Esophagus muscularis mucosa (tissue), 4 donors: ENCODE measurements around the gene ME3.

Experiments used
- EP300 ChIP-seq: sonication (generic); formaldehyde crosslinking; IDR thresholded peaks from one replicate; pipeline ENCODE4 v1.6.1; 2017; ENCODE audit warnings: antibody characterized with exemption
- POLR2A ChIP-seq: fragments of 450-650 bp; IDR thresholded peaks from one replicate; pipeline ENCODE4 v1.6.1; 2017; ENCODE audit warnings: antibody characterized with exemption, moderate library complexity, mild to moderate bottlenecking, low read depth
- POLR2AphosphoS5 ChIP-seq, 2 donors: sonication (generic); formaldehyde crosslinking; IDR thresholded peaks; one replicate each; pipeline ENCODE4 v1.6.1; 2017; ENCODE audit warnings: antibody characterized with exemption in 2 of 2
- TF ChIP-seq, protein P1 (sequence below), 3 experiments: fragments of 200-600 bp in 2 of 3; fragments of 450-650 bp in 1 of 3; sonication (generic) in 2 of 3; IDR thresholded peaks; one replicate each; pipeline ENCODE4 v1.5.1; 2017 to 2019; ENCODE audit warnings: antibody characterized with exemption in 3 of 3, mild to moderate bottlenecking in 2 of 3, moderate library complexity in 1 of 3

DNA sequence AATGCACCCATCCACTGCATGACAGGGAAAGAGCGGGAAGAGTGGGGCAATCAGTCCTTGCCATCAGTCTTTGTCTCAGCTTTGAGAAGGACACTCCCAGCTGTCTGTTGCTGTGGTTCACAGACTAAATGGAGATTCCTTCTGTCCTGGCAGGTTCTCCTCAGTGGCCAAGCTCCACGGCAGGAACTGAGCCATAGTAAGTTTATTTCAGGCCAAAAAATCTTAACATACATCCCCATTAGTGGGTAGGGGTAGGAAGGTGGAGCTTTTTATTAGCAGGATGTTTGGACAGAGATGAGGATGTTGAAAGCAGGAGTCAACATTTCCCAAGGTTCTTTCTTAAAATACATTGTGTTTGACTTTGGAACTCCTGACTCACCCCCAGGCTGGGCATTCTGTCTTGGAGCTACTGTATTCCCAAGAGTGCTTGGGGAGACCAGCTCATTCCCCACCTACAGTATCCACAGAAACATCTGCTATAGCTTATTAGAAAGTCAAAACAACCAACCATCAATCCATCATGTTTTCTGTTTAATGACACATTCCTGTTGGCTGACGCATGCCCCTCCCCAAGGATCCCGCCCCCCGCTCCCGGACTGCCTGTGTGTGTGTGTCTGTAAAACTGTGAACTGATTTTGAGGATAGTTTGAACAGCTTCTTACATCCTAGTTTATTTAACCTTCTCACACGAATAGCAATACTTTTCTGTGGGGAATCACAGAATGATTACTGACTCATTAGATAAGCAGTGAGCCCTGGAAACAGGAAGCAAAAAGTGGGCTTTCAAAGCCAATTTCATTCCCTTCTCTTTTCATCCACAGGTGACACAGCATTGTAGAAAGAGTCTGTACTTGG lies 188.2 kb downstream of the ME3 start:
- no peak for TF ChIP-seq POLR2A
- TF ChIP-seq, protein P1, sequence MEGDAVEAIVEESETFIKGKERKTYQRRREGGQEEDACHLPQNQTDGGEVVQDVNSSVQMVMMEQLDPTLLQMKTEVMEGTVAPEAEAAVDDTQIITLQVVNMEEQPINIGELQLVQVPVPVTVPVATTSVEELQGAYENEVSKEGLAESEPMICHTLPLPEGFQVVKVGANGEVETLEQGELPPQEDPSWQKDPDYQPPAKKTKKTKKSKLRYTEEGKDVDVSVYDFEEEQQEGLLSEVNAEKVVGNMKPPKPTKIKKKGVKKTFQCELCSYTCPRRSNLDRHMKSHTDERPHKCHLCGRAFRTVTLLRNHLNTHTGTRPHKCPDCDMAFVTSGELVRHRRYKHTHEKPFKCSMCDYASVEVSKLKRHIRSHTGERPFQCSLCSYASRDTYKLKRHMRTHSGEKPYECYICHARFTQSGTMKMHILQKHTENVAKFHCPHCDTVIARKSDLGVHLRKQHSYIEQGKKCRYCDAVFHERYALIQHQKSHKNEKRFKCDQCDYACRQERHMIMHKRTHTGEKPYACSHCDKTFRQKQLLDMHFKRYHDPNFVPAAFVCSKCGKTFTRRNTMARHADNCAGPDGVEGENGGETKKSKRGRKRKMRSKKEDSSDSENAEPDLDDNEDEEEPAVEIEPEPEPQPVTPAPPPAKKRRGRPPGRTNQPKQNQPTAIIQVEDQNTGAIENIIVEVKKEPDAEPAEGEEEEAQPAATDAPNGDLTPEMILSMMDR (IDR thresholded peaks at IDR 0.05): no peak
- no peak for TF ChIP-seq EP300
- peak; percentile 15 to 69 for TF ChIP-seq POLR2AphosphoS5 (IDR thresholded peaks at IDR 0.05)
